Measurements from ENCODE around the gene RRP1B. TPM values are rescaled to one million over a fixed set of nuclear protein-coding genes. Genes with fewer than 3 reads are reported as not detected.

The RRP1B gene, protein sequence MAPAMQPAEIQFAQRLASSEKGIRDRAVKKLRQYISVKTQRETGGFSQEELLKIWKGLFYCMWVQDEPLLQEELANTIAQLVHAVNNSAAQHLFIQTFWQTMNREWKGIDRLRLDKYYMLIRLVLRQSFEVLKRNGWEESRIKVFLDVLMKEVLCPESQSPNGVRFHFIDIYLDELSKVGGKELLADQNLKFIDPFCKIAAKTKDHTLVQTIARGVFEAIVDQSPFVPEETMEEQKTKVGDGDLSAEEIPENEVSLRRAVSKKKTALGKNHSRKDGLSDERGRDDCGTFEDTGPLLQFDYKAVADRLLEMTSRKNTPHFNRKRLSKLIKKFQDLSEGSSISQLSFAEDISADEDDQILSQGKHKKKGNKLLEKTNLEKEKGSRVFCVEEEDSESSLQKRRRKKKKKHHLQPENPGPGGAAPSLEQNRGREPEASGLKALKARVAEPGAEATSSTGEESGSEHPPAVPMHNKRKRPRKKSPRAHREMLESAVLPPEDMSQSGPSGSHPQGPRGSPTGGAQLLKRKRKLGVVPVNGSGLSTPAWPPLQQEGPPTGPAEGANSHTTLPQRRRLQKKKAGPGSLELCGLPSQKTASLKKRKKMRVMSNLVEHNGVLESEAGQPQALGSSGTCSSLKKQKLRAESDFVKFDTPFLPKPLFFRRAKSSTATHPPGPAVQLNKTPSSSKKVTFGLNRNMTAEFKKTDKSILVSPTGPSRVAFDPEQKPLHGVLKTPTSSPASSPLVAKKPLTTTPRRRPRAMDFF
- total RNA-seq (2013): 7.5 TPM
- polyA plus RNA-seq: 1 to 10 TPM; 3.3 to 6.1 (median 4.5) TPM
- 4.3 and 6.9 TPM in 2 replicates for polyA minus RNA-seq
- total RNA-seq: 2.3 to 20.3 (median 14.5) reads per million in 11 experiments

DNA sequence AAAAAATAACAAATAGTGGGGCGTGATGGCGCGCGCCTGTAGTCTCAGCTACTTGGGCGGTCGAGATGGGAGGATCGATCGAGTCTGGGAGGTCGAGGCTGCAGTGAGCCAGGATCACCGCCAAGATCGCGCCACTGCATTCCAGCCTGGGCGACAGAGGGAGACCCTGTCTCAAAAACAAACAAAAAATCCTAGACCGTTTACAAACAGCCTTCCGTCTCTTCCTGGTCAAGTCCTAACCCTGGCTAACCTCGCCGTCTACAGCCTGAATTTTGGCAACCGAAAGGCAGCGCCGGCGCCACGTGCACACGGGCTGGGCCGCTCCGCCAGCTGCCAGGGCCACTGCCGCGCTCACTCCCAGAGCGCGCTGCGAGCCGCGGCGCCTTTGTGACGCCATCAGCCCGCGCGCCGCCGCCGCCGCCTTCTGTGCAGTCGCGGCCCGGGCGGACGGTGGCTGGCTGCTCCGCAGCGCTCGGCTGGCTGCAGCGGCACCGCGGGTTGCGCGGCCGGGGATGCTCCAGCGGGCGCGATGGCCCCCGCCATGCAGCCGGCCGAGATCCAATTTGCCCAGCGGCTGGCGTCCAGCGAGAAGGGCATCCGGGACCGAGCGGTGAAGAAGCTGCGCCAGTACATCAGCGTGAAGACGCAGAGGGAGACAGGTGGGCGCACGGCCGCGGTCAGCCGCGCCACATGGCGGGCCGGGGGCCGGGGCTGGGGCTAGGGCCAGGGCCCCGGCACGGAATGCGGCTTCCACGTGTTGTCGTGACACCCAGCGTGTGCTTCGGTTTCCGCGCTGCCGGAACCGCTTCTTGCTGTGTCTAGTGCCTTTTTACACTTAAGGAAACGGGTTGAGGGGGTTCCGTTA, at the start of gene RRP1B, which contains the start of gene HSF2BP:
Gene RRP1B (plus strand): TSS at position 425 of the 865 bp plus-strand sequence. CDS start 105 bp downstream, at position 530.
Gene HSF2BP (minus strand): TSS at position 353 of the 865 bp plus-strand sequence. CDS start 1,392 bp downstream, outside the sequence.
- TF ChIP-seq, protein P1, sequence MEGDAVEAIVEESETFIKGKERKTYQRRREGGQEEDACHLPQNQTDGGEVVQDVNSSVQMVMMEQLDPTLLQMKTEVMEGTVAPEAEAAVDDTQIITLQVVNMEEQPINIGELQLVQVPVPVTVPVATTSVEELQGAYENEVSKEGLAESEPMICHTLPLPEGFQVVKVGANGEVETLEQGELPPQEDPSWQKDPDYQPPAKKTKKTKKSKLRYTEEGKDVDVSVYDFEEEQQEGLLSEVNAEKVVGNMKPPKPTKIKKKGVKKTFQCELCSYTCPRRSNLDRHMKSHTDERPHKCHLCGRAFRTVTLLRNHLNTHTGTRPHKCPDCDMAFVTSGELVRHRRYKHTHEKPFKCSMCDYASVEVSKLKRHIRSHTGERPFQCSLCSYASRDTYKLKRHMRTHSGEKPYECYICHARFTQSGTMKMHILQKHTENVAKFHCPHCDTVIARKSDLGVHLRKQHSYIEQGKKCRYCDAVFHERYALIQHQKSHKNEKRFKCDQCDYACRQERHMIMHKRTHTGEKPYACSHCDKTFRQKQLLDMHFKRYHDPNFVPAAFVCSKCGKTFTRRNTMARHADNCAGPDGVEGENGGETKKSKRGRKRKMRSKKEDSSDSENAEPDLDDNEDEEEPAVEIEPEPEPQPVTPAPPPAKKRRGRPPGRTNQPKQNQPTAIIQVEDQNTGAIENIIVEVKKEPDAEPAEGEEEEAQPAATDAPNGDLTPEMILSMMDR (IDR thresholded peaks at IDR 0.05): no peak
- Histone ChIP-seq H3K9me3 (replicated peaks in 1 of 2; ENCODE audit: control insufficient read depth in 1 of 2, insufficient read depth in 1 of 2, low read length in 2 of 2) (no peaks in the 10 kb centered on the region), H3K27me3 (ENCODE audit: control insufficient read depth in 2 of 2, insufficient read depth in 2 of 2, low read length in 2 of 2) (peaks cover 0 to 3% of the 10 kb centered on the region in 2 donors), H3K4me3 (replicated peaks in 1 of 3; ENCODE audit: low read depth in 2 of 3, low read length in 3 of 3) (peak within 1 kb of the TSS; percentile 72 to 94 (median 84)), H3K4me2 (replicated peaks; ENCODE audit: extremely low read depth, low read length, poor library complexity, severe bottlenecking) (peak within 1 kb of the TSS; percentile 86), H3K9ac (ENCODE audit: insufficient read depth, low read length, poor library complexity, severe bottlenecking) (peak within 1 kb of the TSS; percentile 77), H4K20me1 (ENCODE audit: insufficient read depth, low read length) (peaks cover 6% of the 10 kb centered on the region), H3K27ac (ENCODE audit: low read depth in 1 of 2, low read length in 2 of 2) (peak within 1 kb of the TSS in 1 of 2 donors; percentile 71), H3K79me2 (ENCODE audit: insufficient read depth, low read length) (peaks cover 39% of the 10 kb centered on the region), H2AFZ (ENCODE audit: insufficient read depth, low read depth, low read length, poor library complexity, severe bottlenecking) (peak within 1 kb of the TSS; percentile 96), H3K36me3 (replicated peaks in 1 of 2; ENCODE audit: control insufficient read depth in 1 of 2, insufficient read depth in 2 of 2, low read length in 2 of 2) (peaks cover 12 to 28% of the 10 kb centered on the region in 2 donors), H3K4me1 (ENCODE audit: control insufficient read depth in 1 of 2, insufficient read depth in 2 of 2, low read length in 2 of 2) (peaks cover 25 to 38% of the 10 kb centered on the region in 2 donors)
- intact Hi-C loops (cut with micrococcal nuclease): no loop called here
- Mint-ChIP-seq H3K27me3 (ENCODE audit: low read depth in 3 of 3) (peaks cover 9 to 16% (median 10%) of the 10 kb centered on the region in 3 donors), H3K4me3 (peak within 1 kb of the TSS; percentile 86 to 96), H3K36me3 (peaks cover 18 to 28% of the 10 kb centered on the region in 2 donors), H3K9me3 (no peaks in the 10 kb centered on the region), H3K27ac (peak within 1 kb of the TSS; percentile 47 to 87 (median 73)), H3K4me1 (peaks cover 37% of the 10 kb centered on the region)
- DNase-seq: peak; percentile 71 to 84 (median 77)
- WGBS (ENCODE audit: insufficient coverage): 9% methylated on average over 92 of the region's 92 CpGs

Measured in CD14-positive monocyte (primary cell).